NCI-H1048 (cell line): Measurements from ENCODE around the gene WBP1L.
A peak's percentile ranks its signal among the peaks of the same experiment; 100 is the strongest.
"Not testable (repeated sequence)": the region's sequence is repeated elsewhere in the genome, so short reads cannot be mapped to it uniquely, and the experiment has no call there.

ENCODE experiments used
- DNase-seq: peaks from one replicate; lab custom pipeline; 2025; lab: John Stamatoyannopoulos, UW

WBP1L gene

GRCh38 chr10:102723989-102724388 is 19.8 kb upstream of the WBP1L start:
- DNase-seq, result no peak

GRCh38 chr10:102726274-102726673 is 17.5 kb upstream of the WBP1L start:
- DNase-seq, result no peak

GRCh38 chr10:102727037-102727818 is 16.5 kb upstream of the WBP1L start:
- no peak for DNase-seq

- DNase-seq, result peak; percentile 4
Measured at GRCh38 chr10:102729029-102730026, 14.4 kb upstream of the WBP1L start.

GRCh38 chr10:102731222-102731800 is 12.4 kb upstream of the WBP1L start:
- no peak for DNase-seq

- no peak for DNase-seq
Measured at GRCh38 chr10:102732661-102733060, 11.1 kb upstream of the WBP1L start.

- DNase-seq, result no peak
Measured at GRCh38 chr10:102735065-102735562, 8.6 kb upstream of the WBP1L start.

GRCh38 chr10:102738692-102739121 is 5.0 kb upstream of the WBP1L start:
- no peak for DNase-seq

GRCh38 chr10:102740229-102740628 is 3.5 kb upstream of the WBP1L start:
- DNase-seq, result no peak

- DNase-seq, result no peak
Measured at GRCh38 chr10:102741726-102742237, 2.0 kb upstream of the WBP1L start.

- DNase-seq, result not testable (repeated sequence)
Measured at GRCh38 chr10:102742313-102742712, 1.4 kb upstream of the WBP1L start.

- no peak for DNase-seq
Measured at GRCh38 chr10:102743078-102743587, 615 bp upstream of the WBP1L start.

GRCh38 chr10:102744374-102745051 is 765 bp downstream of the WBP1L start:
- no peak for DNase-seq

GRCh38 chr10:102745157-102745556 is 1.4 kb downstream of the WBP1L start:
- DNase-seq, result no peak

- DNase-seq, result no peak
Measured at GRCh38 chr10:102752266-102752930, 8.7 kb downstream of the WBP1L start.

GRCh38 chr10:102752934-102753664 is 9.4 kb downstream of the WBP1L start:
- no peak for DNase-seq

GRCh38 chr10:102753718-102754117 is 10.0 kb downstream of the WBP1L start:
- no peak for DNase-seq

GRCh38 chr10:102757323-102757722 is 13.6 kb downstream of the WBP1L start:
- no peak for DNase-seq

GRCh38 chr10:102758240-102758932 is 14.6 kb downstream of the WBP1L start:
- DNase-seq, result no peak
